Measurements from ENCODE around the gene CST3.

CST3 gene

DNA sequence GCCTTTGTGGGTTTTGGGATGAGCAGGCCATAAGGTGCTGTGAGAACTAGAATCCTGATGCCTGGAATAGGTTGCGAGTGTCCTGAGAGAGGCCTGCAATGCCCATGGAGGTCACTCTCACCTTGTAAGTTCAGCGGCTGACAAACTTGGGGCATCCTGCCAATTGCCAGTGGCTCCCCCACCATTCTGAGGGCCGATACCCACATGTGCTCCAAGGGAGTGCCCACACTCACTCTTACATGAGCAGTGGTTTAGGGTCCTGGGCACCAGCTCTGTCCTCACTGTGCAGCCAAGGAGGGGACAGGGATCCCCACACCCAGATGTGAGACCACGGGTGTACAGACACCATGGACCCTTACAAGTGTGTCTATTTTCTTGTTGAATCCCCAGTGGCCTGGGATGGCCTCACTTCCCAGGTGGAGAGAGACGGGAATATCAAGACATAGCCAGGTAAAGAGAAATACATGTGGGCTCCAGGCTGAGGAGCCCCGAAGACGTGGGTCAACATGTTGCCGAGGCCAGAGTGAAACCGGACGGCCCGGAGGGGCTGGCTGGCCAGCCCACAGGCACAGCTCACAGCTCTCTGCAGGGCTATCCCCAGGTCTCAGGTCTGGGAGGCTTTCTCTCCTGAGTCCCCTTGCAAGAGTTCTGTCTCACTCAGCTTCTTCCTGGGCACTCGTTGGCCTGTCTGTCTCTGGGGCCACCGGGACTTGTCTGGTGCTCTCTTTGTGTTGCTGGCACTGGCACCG, 30.1 kb downstream of the CST3 start:
- TF ChIP-seq ZBTB7A (IDR thresholded peaks at IDR 0.05; ENCODE audit: low read depth), result no peak

DNA sequence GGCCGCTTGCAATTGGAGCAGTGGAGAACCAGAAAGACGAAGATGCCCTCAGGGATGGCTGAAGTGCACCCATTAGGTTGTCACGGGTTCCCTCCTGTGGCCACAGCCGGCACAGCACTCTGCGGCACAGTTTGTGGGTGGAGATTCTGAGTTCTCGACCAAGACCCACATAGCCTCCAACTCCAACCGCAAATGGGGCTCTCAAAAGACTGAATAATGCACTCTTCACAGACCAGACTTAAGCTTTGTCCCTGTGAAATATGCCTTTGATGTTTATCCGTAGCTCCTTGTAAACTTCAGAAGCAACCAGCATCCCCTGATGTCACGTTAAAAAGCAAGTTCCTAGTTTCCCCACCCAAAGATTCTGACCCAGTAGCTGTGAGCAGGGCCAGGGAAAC, 31.1 kb downstream of the CST3 start:
- TF ChIP-seq RAD21 (IDR thresholded peaks at IDR 0.05; ENCODE audit: low read depth) (peak; percentile 87), FOXM1 (IDR thresholded peaks at IDR 0.05; ENCODE audit: borderline replicate concordance, low read depth) (no peak)

DNA sequence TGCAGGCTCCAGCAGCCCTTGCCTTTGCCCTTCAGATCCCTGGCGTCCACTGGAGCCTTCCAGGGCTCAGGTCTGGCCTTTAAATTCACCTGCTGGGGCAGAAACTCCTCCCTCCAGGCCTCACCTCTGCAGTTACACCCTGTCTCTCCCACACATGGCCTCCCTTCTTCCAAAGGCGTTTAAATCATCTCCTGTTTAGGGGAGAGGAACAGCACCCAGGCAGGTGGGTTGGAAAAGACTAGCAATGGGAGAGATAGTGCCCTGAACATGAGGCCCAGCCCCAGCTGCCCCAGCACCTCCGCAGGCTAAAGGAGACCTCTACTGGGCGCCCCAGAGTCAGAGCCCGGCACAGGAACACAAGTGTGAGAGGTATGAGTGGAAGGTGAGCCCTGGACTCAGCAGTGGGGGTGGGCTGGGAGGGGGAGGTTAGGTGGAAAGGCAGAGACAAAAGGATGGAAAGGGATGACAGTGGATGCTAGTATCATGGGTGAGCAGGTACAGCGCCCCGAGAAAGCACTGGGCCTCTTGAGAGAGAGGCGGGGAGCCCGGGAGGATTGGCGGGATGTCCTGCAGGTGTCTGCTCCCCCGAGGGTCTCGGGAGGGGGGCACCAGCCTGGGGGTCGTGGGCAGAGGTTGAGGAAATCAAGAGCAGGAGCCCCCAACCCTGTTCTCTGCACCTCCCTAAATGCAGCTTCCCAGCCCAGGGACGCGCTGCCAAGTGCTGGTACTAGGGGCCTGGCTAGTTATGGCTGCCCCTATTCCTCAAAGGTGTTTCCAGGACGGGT, 31.7 kb downstream of the CST3 start, which contains the start of gene CST9:
Gene CST9, minus strand, starts transcription at position 51 of the 785 bp plus-strand sequence. CDS start 53 bp downstream, outside the sequence.
- TF ChIP-seq EGR1 (IDR thresholded peaks at IDR 0.05) (no peak), NFIC (IDR thresholded peaks at IDR 0.05) (no peak), RAD21 (IDR thresholded peaks at IDR 0.05; ENCODE audit: low read depth) (no peak), EP300 (IDR thresholded peaks at IDR 0.05; ENCODE audit: borderline replicate concordance) (no peak), YY1 (IDR thresholded peaks at IDR 0.05; ENCODE audit: low read depth) (no peak), TAF1 (IDR thresholded peaks at IDR 0.05; ENCODE audit: low read depth) (no peak), CEBPB (IDR thresholded peaks at IDR 0.05) (no peak), FOXM1 (IDR thresholded peaks at IDR 0.05; ENCODE audit: borderline replicate concordance, low read depth) (no peak), CREB1 (IDR thresholded peaks at IDR 0.05; ENCODE audit: low read depth) (no peak), TCF12 (IDR thresholded peaks at IDR 0.05; ENCODE audit: low read depth) (no peak), ZBTB7A (IDR thresholded peaks at IDR 0.05; ENCODE audit: low read depth) (no peak), TEAD4 (IDR thresholded peaks at IDR 0.05) (no peak)
- TF ChIP-seq, protein P1, sequence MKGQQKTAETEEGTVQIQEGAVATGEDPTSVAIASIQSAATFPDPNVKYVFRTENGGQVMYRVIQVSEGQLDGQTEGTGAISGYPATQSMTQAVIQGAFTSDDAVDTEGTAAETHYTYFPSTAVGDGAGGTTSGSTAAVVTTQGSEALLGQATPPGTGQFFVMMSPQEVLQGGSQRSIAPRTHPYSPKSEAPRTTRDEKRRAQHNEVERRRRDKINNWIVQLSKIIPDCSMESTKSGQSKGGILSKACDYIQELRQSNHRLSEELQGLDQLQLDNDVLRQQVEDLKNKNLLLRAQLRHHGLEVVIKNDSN (IDR thresholded peaks at IDR 0.05), result no peak
- TF ChIP-seq, protein P2, sequence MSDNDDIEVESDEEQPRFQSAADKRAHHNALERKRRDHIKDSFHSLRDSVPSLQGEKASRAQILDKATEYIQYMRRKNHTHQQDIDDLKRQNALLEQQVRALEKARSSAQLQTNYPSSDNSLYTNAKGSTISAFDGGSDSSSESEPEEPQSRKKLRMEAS (IDR thresholded peaks at IDR 0.05), result no peak
- TF ChIP-seq, protein P3, sequence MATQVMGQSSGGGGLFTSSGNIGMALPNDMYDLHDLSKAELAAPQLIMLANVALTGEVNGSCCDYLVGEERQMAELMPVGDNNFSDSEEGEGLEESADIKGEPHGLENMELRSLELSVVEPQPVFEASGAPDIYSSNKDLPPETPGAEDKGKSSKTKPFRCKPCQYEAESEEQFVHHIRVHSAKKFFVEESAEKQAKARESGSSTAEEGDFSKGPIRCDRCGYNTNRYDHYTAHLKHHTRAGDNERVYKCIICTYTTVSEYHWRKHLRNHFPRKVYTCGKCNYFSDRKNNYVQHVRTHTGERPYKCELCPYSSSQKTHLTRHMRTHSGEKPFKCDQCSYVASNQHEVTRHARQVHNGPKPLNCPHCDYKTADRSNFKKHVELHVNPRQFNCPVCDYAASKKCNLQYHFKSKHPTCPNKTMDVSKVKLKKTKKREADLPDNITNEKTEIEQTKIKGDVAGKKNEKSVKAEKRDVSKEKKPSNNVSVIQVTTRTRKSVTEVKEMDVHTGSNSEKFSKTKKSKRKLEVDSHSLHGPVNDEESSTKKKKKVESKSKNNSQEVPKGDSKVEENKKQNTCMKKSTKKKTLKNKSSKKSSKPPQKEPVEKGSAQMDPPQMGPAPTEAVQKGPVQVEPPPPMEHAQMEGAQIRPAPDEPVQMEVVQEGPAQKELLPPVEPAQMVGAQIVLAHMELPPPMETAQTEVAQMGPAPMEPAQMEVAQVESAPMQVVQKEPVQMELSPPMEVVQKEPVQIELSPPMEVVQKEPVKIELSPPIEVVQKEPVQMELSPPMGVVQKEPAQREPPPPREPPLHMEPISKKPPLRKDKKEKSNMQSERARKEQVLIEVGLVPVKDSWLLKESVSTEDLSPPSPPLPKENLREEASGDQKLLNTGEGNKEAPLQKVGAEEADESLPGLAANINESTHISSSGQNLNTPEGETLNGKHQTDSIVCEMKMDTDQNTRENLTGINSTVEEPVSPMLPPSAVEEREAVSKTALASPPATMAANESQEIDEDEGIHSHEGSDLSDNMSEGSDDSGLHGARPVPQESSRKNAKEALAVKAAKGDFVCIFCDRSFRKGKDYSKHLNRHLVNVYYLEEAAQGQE (IDR thresholded peaks at IDR 0.05; ENCODE audit: low read depth), result no peak

DNA sequence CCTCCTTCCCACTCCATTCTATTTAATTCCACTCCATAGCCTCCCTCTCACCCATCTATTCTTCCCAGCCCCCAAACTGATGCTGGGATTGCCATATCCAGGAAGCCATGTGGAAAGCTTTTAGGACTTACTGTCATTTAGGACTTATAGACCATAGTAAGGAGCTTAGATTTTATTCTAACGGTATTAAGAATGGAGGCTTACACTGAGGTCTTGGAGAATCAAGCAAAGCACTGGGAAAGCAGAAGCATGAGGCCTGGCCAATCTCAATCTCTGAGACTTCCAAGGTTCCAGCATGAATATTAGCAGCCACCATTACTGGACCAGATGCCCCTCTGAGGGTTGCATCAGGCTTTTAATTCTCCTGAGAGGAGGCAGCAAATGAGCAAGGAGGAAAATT, 33.4 kb downstream of the CST3 start:
- TF ChIP-seq, protein P1 (IDR thresholded peaks at IDR 0.05), result no peak
- TF ChIP-seq CREB1 (IDR thresholded peaks at IDR 0.05; ENCODE audit: low read depth) (no peak), EGR1 (IDR thresholded peaks at IDR 0.05) (no peak), TCF12 (IDR thresholded peaks at IDR 0.05; ENCODE audit: low read depth) (no peak), FOXM1 (IDR thresholded peaks at IDR 0.05; ENCODE audit: borderline replicate concordance, low read depth) (no peak), YY1 (IDR thresholded peaks at IDR 0.05; ENCODE audit: low read depth) (no peak), TAF1 (IDR thresholded peaks at IDR 0.05; ENCODE audit: low read depth) (no peak), RAD21 (IDR thresholded peaks at IDR 0.05; ENCODE audit: low read depth) (no peak), TEAD4 (IDR thresholded peaks at IDR 0.05) (no peak), ZBTB7A (IDR thresholded peaks at IDR 0.05; ENCODE audit: low read depth) (no peak)
- TF ChIP-seq, protein P2 (IDR thresholded peaks at IDR 0.05), result no peak
- TF ChIP-seq, protein P3 (IDR thresholded peaks at IDR 0.05; ENCODE audit: low read depth), result no peak

DNA sequence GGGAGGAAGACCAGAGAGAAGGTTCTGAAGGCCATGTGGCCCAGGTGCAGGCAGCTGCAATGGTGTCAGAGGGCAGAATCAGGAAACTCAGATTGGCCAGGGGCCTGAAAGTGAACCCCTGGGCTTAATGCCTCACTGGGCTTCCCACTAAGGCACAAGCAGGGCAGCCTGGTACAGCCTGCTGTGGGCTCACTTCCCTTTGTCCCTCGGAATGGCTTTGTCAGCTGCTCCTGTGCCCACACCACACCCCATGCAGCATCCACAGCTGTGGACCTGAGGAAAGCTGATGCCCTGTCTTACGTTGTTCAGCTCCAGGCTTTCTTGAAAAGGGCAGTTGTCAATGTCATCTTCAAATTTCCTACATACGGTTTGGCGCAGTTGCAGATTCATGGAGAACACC, 34.4 kb downstream of the CST3 start:
- TF ChIP-seq YY1 (IDR thresholded peaks at IDR 0.05; ENCODE audit: low read depth), result no peak
- no peak for TF ChIP-seq CEBPB (IDR thresholded peaks at IDR 0.05)
- TF ChIP-seq EGR1 (IDR thresholded peaks at IDR 0.05), result no peak
- TF ChIP-seq, protein P2 (IDR thresholded peaks at IDR 0.05), result no peak
- no peak for TF ChIP-seq TAF1 (IDR thresholded peaks at IDR 0.05; ENCODE audit: low read depth)
- TF ChIP-seq TCF12 (IDR thresholded peaks at IDR 0.05; ENCODE audit: low read depth), result no peak
- TF ChIP-seq, protein P1 (IDR thresholded peaks at IDR 0.05), result no peak
- TF ChIP-seq ZBTB7A (IDR thresholded peaks at IDR 0.05; ENCODE audit: low read depth), result no peak
- TF ChIP-seq TEAD4 (IDR thresholded peaks at IDR 0.05), result no peak
- no peak for TF ChIP-seq FOXM1 (IDR thresholded peaks at IDR 0.05; ENCODE audit: borderline replicate concordance, low read depth)
- TF ChIP-seq CREB1 (IDR thresholded peaks at IDR 0.05; ENCODE audit: low read depth), result no peak
- TF ChIP-seq NFIC (IDR thresholded peaks at IDR 0.05), result no peak
- TF ChIP-seq, protein P3 (IDR thresholded peaks at IDR 0.05; ENCODE audit: low read depth), result no peak
- TF ChIP-seq EP300 (IDR thresholded peaks at IDR 0.05; ENCODE audit: borderline replicate concordance), result no peak

Data from Ishikawa (cell line).